Activated CD4-positive, alpha-beta T cell treated with anti-CD3 and anti-CD28 coated beads for 36 hours (primary cell): ENCODE data around the gene KATNAL1. TPM values are rescaled to one million over a fixed set of nuclear protein-coding genes. Genes with fewer than 3 reads are reported as not detected.

Experiments
- ATAC-seq: fragments of 200-7000 bp; cut with Tn5 transposase; one replicate; pipeline ENCODE4 v1.10.0; 2021; ENCODE audit warnings: mild to moderate bottlenecking, moderate library complexity
- CTCF ChIA-PET: fragments of 350-600 bp; sonication (Branson Sonifier 250); formaldehyde crosslinking; loops from one replicate; lab custom pipeline; 2021; ENCODE audit warnings: antibody characterized with exemption; lab: Charles Lee
- POLR2A ChIA-PET: fragments of 350-600 bp; sonication (Branson Sonifier 250); formaldehyde crosslinking; loops from one replicate; lab custom pipeline; 2021; ENCODE audit warnings: antibody characterized with exemption, inconsistent platforms; lab: Charles Lee
- DNase-seq: peaks from one replicate; pipeline ENCODE4 v3.0.0-alpha.2; 2020
- H3K27ac Mint-ChIP-seq: one replicate; pipeline ENCODE4 v1.8.0; 2021; ENCODE audit warnings: mixed read lengths
- H3K27me3 Mint-ChIP-seq: one replicate; pipeline ENCODE4 v1.8.0; 2021; ENCODE audit warnings: mixed read lengths
- H3K36me3 Mint-ChIP-seq: one replicate; pipeline ENCODE4 v1.8.0; 2021; ENCODE audit warnings: low read depth, mixed read lengths
- H3K4me1 Mint-ChIP-seq: one replicate; pipeline ENCODE4 v1.8.0; 2021; ENCODE audit warnings: mixed read lengths
- H3K4me3 Mint-ChIP-seq: one replicate; pipeline ENCODE4 v1.8.0; 2021; ENCODE audit warnings: mild to moderate bottlenecking, moderate library complexity, mixed read lengths
- H3K9me3 Mint-ChIP-seq: one replicate; pipeline ENCODE4 v1.8.0; 2021; ENCODE audit warnings: low read depth, mixed read lengths
- intact Hi-C, 2 experiments: fragments of 100-400 bp; cut with DNase I in 1 of 2; cut with micrococcal nuclease in 1 of 2; formaldehyde crosslinking; loops; one replicate each; pipeline versions ENCODE4 v1.14.2 to v1.15.1; 2022 to 2024; cut with DNase I, micrococcal nuclease
- total RNA-seq, 2 experiments: library from RNA; stranded (reverse); gene quantifications; one replicate each; pipeline ENCODE4 v1.2.3, GENCODE V29; 2021

KATNAL1 gene
- total RNA-seq, 2 experiments from 2014 or later: 10.9 to 12.5 TPM

- H3K36me3 Mint-ChIP-seq: peaks cover 32% of the 10 kb centered on the region
- ATAC-seq (no peak), DNase-seq (no peak)
- peaks cover 10% of the 10 kb centered on the region for H3K4me1 Mint-ChIP-seq
- intact Hi-C loops: loop anchor here (10.0 kb wide), 2 partner anchors 77 to 523 kb away; no protein-coding TSS in a partner anchor
- H3K27me3 Mint-ChIP-seq: no peaks in the 10 kb centered on the region
- no peak overlapping the region for H3K27ac Mint-ChIP-seq
- CTCF ChIA-PET: interaction anchor here (1.2 to 1.7 kb wide), 3 partner anchors 12 to 90 kb away, joined by 3 to 7 read pairs (median 4); no protein-coding TSS in a partner anchor
- peaks cover 10% of the 10 kb centered on the region for H3K9me3 Mint-ChIP-seq
- H3K4me3 Mint-ChIP-seq: no peak overlapping the region
- POLR2A ChIA-PET: no interaction called here
Measured at GRCh38 chr13:30222254-30222653, 85.1 kb downstream of the KATNAL1 start.

GRCh38 chr13:30216111-30216510, 91.2 kb downstream of the KATNAL1 start:
- Mint-ChIP-seq H3K36me3 (peaks cover 2% of the 10 kb centered on the region), H3K4me3 (no peak overlapping the region), H3K27me3 (no peaks in the 10 kb centered on the region), H3K27ac (no peak overlapping the region), H3K4me1 (no peaks in the 10 kb centered on the region), H3K9me3 (no peaks in the 10 kb centered on the region)
- ATAC-seq (no peak), DNase-seq (no peak)
- POLR2A ChIA-PET: no interaction called here
- intact Hi-C loops: no loop called here
- CTCF ChIA-PET: interaction anchor here (0.6 kb wide), 1 partner anchor 256 kb away, joined by 5 read pairs; no protein-coding TSS in a partner anchor

GRCh38 chr13:30212256-30212655, 95.1 kb downstream of the KATNAL1 start:
- H3K9me3 Mint-ChIP-seq: no peaks in the 10 kb centered on the region
- H3K36me3 Mint-ChIP-seq: peaks cover 9% of the 10 kb centered on the region
- H3K27ac Mint-ChIP-seq: no peak overlapping the region
- H3K4me1 Mint-ChIP-seq: peaks cover 5% of the 10 kb centered on the region
- no peaks in the 10 kb centered on the region for H3K27me3 Mint-ChIP-seq
- H3K4me3 Mint-ChIP-seq: no peak overlapping the region
- ATAC-seq (no peak), DNase-seq (no peak)
- POLR2A ChIA-PET: no interaction called here
- intact Hi-C loops: no loop called here
- CTCF ChIA-PET: interaction anchor here (0.7 kb wide), 1 partner anchor 187 kb away, joined by 3 read pairs; no protein-coding TSS in a partner anchor

GRCh38 chr13:30211745-30212144, 95.6 kb downstream of the KATNAL1 start:
- Mint-ChIP-seq H3K4me3 (no peak overlapping the region), H3K27me3 (no peaks in the 10 kb centered on the region), H3K27ac (no peak overlapping the region), H3K9me3 (no peaks in the 10 kb centered on the region), H3K36me3 (peaks cover 10% of the 10 kb centered on the region), H3K4me1 (peaks cover 5% of the 10 kb centered on the region)
- ATAC-seq (no peak), DNase-seq (no peak)
- POLR2A ChIA-PET: no interaction called here
- CTCF ChIA-PET: no interaction called here
- intact Hi-C loops: no loop called here

DNA sequence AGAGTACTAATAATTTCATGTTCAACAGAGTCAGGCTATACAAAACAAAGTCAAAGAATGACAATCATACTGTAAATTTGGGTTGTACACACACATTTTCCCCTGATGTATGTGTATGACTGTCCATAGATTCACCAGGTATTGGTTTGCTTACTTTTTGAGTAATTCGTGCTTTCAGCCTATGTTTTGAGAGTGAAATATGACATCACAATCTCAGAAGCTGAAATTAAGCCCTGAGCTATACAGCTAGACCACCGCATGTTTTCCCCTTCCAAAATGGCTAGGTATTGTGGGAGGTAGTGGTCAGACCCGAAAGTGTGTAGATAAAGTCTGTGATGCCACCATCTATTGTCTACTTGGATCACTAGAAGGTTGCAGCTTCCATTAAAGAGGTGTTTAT, 102.8 kb downstream of the KATNAL1 start:
- Mint-ChIP-seq H3K27me3 (no peaks in the 10 kb centered on the region), H3K36me3 (peaks cover 8% of the 10 kb centered on the region), H3K27ac (no peak overlapping the region), H3K4me1 (peaks cover 12% of the 10 kb centered on the region), H3K9me3 (no peaks in the 10 kb centered on the region), H3K4me3 (no peak overlapping the region)
- POLR2A ChIA-PET: interaction anchor here (0.6 to 1.2 kb wide), 3 partner anchors 47 to 686 kb away, joined by 3 to 4 read pairs (median 4); no protein-coding TSS in a partner anchor
- ATAC-seq: peak; percentile 89
- peak; percentile 22 for DNase-seq
- CTCF ChIA-PET: interaction anchor here (0.6 to 1.2 kb wide), 5 partner anchors 17 to 86 kb away, joined by 3 to 5 read pairs (median 3); no protein-coding TSS in a partner anchor
- intact Hi-C loops: loop anchor here in 1 of 2 experiments (1.0 kb wide), 1 partner anchor 21 kb away; no protein-coding TSS in a partner anchor

DNA sequence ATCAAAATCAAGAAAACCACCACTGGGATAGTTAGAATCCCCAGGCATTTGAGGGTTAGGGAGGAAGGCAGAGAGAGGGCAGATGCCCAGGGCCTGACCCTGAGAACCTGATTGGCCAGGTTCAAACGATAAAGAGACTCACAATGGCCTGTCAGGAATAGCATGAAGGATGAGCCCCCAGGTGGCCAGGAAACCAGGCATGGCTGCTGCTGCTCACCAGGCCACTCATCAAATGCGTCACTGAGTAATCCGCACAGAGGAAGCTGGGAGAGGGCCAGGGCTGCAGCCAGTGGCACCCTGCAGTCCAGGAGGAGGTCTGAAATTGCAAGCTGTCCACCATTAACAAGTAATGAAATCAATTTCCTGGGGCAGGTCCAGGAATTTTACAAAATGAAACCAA, 111.3 kb downstream of the KATNAL1 start:
- no peak for DNase-seq
- intact Hi-C loops: no loop called here
- CTCF ChIA-PET: interaction anchor here (0.6 to 1.3 kb wide), 2 partner anchors 38 to 64 kb away, joined by 3 read pairs; no protein-coding TSS in a partner anchor

DNA sequence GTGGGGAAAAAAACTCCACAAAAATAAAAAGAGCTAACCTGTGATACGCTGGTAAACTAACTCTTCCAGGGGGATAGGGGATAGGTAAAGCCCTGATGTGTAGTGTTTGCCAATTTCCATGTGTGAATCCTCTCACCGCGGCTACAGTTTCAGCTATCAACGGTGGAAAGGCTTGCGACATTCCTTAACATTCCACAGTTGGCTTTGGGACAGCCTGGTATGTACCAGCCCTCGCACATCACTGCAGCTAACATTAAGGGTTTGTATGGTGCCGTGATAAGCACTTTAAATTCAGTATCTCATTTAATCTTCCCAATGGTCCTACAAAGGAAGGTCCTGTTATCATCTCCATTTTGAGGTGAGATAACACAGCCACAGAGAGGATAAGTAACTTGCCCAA, 112.4 kb downstream of the KATNAL1 start:
- intact Hi-C loops: no loop called here
- Mint-ChIP-seq H3K27ac (no peak overlapping the region), H3K9me3 (no peaks in the 10 kb centered on the region), H3K27me3 (no peaks in the 10 kb centered on the region), H3K4me1 (no peaks in the 10 kb centered on the region), H3K4me3 (no peak overlapping the region), H3K36me3 (no peaks in the 10 kb centered on the region)
- ChIA-PET CTCF (interaction anchor here (0.6 to 1.4 kb wide), 3 partner anchors 63 to 299 kb away, joined by 3 to 5 read pairs (median 4); no protein-coding TSS in a partner anchor), POLR2A (no interaction called here)
- ATAC-seq: no peak
- no peak for DNase-seq

More for the DNA sequence above, 111.3 kb downstream of the KATNAL1 start:
- no peak for ATAC-seq
- no peaks in the 10 kb centered on the region for H3K27me3 Mint-ChIP-seq
- POLR2A ChIA-PET: no interaction called here
- no peak overlapping the region for H3K4me3 Mint-ChIP-seq
- H3K9me3 Mint-ChIP-seq: no peaks in the 10 kb centered on the region
- H3K4me1 Mint-ChIP-seq: no peaks in the 10 kb centered on the region
- no peaks in the 10 kb centered on the region for H3K36me3 Mint-ChIP-seq
- H3K27ac Mint-ChIP-seq: no peak overlapping the region

GRCh38 chr13:30193279-30194234, 113.8 kb downstream of the KATNAL1 start:
- no peaks in the 10 kb centered on the region for H3K27me3 Mint-ChIP-seq
- DNase-seq (no peak), ATAC-seq (no peak)
- no peak overlapping the region for H3K27ac Mint-ChIP-seq
- intact Hi-C loops: no loop called here
- no peaks in the 10 kb centered on the region for H3K36me3 Mint-ChIP-seq
- H3K4me3 Mint-ChIP-seq: no peak overlapping the region
- POLR2A ChIA-PET: interaction anchor here (0.5 kb wide), 1 partner anchor 47 kb away, joined by 4 read pairs; no protein-coding TSS in a partner anchor
- H3K9me3 Mint-ChIP-seq: no peaks in the 10 kb centered on the region
- H3K4me1 Mint-ChIP-seq: no peaks in the 10 kb centered on the region
- CTCF ChIA-PET: interaction anchor here (1.4 to 2.6 kb wide), 2 partner anchors 61 kb away, joined by 4 to 10 read pairs; no protein-coding TSS in a partner anchor

DNA sequence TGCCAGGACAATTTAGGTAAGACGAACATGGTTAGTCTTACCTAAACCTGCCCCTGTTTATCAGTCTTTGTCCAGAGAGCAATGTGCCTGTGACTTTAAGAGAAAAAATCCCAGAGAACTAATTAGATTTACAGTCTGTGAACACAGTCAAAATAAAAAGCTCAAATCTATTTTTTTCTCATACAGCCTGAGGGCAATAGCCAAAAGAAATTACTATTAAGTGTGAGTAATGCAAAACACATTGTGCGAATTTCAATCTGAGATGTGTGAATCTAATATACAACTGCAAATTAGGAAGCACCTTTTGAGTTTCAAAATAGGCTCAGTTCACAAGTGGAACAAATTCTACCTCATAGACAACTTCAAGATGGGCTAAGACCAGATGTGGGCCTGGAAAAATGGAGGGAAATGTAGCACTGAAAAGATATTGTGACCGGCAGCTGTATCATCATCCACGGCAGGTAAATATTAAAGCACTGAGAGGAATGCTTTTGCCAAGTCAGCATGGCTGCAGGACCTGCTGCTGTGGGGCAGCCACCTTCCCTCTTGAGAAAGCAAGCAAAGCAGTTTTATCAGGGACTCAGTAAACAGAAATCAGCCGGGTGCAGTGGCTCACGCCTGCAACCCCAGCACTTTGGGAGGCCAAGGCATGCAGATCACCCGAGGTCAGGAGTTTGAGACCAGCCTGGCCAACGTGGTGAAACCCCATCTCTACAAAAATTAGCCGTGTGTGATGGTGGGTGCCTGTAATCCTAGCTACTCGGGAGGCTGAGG, 114.8 kb downstream of the KATNAL1 start:
- intact Hi-C loops: no loop called here
- Mint-ChIP-seq H3K4me3 (no peak overlapping the region), H3K27ac (no peak overlapping the region), H3K9me3 (no peaks in the 10 kb centered on the region), H3K27me3 (no peaks in the 10 kb centered on the region), H3K4me1 (no peaks in the 10 kb centered on the region), H3K36me3 (no peaks in the 10 kb centered on the region)
- no peak for ATAC-seq
- POLR2A ChIA-PET: interaction anchor here (0.6 kb wide), 1 partner anchor 9 kb away, joined by 3 read pairs; no protein-coding TSS in a partner anchor
- CTCF ChIA-PET: interaction anchor here (0.9 to 2.6 kb wide), 2 partner anchors 17 to 60 kb away, joined by 3 to 10 read pairs; no protein-coding TSS in a partner anchor
- DNase-seq: no peak

- ATAC-seq (no peak), DNase-seq (no peak)
- H3K27me3 Mint-ChIP-seq: no peaks in the 10 kb centered on the region
- H3K36me3 Mint-ChIP-seq: no peaks in the 10 kb centered on the region
- no peak overlapping the region for H3K4me3 Mint-ChIP-seq
- peaks cover 2% of the 10 kb centered on the region for H3K4me1 Mint-ChIP-seq
- intact Hi-C loops: no loop called here
- ChIA-PET POLR2A (no interaction called here), CTCF (interaction anchor here (0.9 to 2.6 kb wide), 3 partner anchors 16 to 59 kb away, joined by 3 to 10 read pairs (median 3); no protein-coding TSS in a partner anchor)
- H3K27ac Mint-ChIP-seq: no peak overlapping the region
- no peaks in the 10 kb centered on the region for H3K9me3 Mint-ChIP-seq
Measured at GRCh38 chr13:30191491-30192100, 115.8 kb downstream of the KATNAL1 start.
